Activated naive CD8-positive, alpha-beta T cell (primary cell): ENCODE data around the gene MARCHF7.
A peak's percentile ranks its signal among the peaks of the same experiment; 100 is the strongest.
"Not testable (repeated sequence)": the region's sequence is repeated elsewhere in the genome, so short reads cannot be mapped to it uniquely, and the experiment has no call there.

Experiments
- H3K27ac Mint-ChIP-seq: one replicate; pipeline ENCODE4 v1.8.0; 2021; ENCODE audit warnings: mixed read lengths
- H3K27me3 Mint-ChIP-seq: one replicate; pipeline ENCODE4 v1.8.0; 2021; ENCODE audit warnings: mixed read lengths
- H3K36me3 Mint-ChIP-seq: one replicate; pipeline ENCODE4 v1.8.0; 2021; ENCODE audit warnings: mixed read lengths
- H3K4me1 Mint-ChIP-seq: one replicate; pipeline ENCODE4 v1.8.0; 2021; ENCODE audit warnings: low read depth, mixed read lengths
- H3K4me3 Mint-ChIP-seq: one replicate; pipeline ENCODE4 v1.8.0; 2021; ENCODE audit warnings: mild to moderate bottlenecking, mixed read lengths
- H3K9me3 Mint-ChIP-seq: one replicate; pipeline ENCODE4 v1.8.0; 2021; ENCODE audit warnings: low read depth, mixed read lengths

Gene MARCHF7

GRCh38 chr2:159712143-159712928 is at the start of gene MARCHF7:
Gene MARCHF7 (plus strand): TSS chr2:159712506. CDS start chr2:159729023, 16,517 bp downstream.
- no peaks in the 10 kb centered on the region for H3K9me3 Mint-ChIP-seq
- H3K4me3 Mint-ChIP-seq: peak within 1 kb of the TSS; percentile 99
- peak within 1 kb of the TSS; percentile 99 for H3K27ac Mint-ChIP-seq
- no peaks in the 10 kb centered on the region for H3K27me3 Mint-ChIP-seq
- peaks cover 11% of the 10 kb centered on the region for H3K36me3 Mint-ChIP-seq
- peaks cover 52% of the 10 kb centered on the region for H3K4me1 Mint-ChIP-seq

- not testable (repeated sequence) for H3K4me1 Mint-ChIP-seq, H3K9me3 Mint-ChIP-seq, H3K27me3 Mint-ChIP-seq, H3K27ac Mint-ChIP-seq, H3K4me3 Mint-ChIP-seq
- peaks cover 17% of the 10 kb centered on the region for H3K36me3 Mint-ChIP-seq
Measured at GRCh38 chr2:159667423-159667822, 44.9 kb upstream of the MARCHF7 start.

GRCh38 chr2:159671047-159671446 is 41.3 kb upstream of the MARCHF7 start:
- H3K4me3 Mint-ChIP-seq: no peak overlapping the region
- H3K27me3 Mint-ChIP-seq: no peaks in the 10 kb centered on the region
- H3K36me3 Mint-ChIP-seq: peaks cover 15% of the 10 kb centered on the region
- H3K9me3 Mint-ChIP-seq: no peaks in the 10 kb centered on the region
- H3K4me1 Mint-ChIP-seq: no peaks in the 10 kb centered on the region
- no peak overlapping the region for H3K27ac Mint-ChIP-seq

- Mint-ChIP-seq H3K4me1 (no peaks in the 10 kb centered on the region), H3K27me3 (no peaks in the 10 kb centered on the region), H3K4me3 (no peak overlapping the region), H3K9me3 (no peaks in the 10 kb centered on the region), H3K36me3 (peaks cover 2% of the 10 kb centered on the region), H3K27ac (no peak overlapping the region)
Measured at GRCh38 chr2:159677654-159678053, 34.7 kb upstream of the MARCHF7 start.

GRCh38 chr2:159680692-159681091 is 31.6 kb upstream of the MARCHF7 start:
- Mint-ChIP-seq H3K9me3 (no peaks in the 10 kb centered on the region), H3K36me3 (no peaks in the 10 kb centered on the region), H3K4me1 (no peaks in the 10 kb centered on the region), H3K27me3 (no peaks in the 10 kb centered on the region), H3K4me3 (no peak overlapping the region), H3K27ac (no peak overlapping the region)

- Mint-ChIP-seq H3K36me3 (no peaks in the 10 kb centered on the region), H3K4me1 (no peaks in the 10 kb centered on the region), H3K9me3 (no peaks in the 10 kb centered on the region), H3K4me3 (no peak overlapping the region), H3K27me3 (no peaks in the 10 kb centered on the region), H3K27ac (no peak overlapping the region)
Measured at GRCh38 chr2:159683817-159684216, 28.5 kb upstream of the MARCHF7 start.

- Mint-ChIP-seq H3K9me3 (no peaks in the 10 kb centered on the region), H3K27me3 (no peaks in the 10 kb centered on the region), H3K4me3 (no peak overlapping the region), H3K27ac (no peak overlapping the region), H3K36me3 (no peaks in the 10 kb centered on the region), H3K4me1 (no peaks in the 10 kb centered on the region)
Measured at GRCh38 chr2:159684796-159685195, 27.5 kb upstream of the MARCHF7 start.

- Mint-ChIP-seq H3K36me3 (peaks cover 10% of the 10 kb centered on the region), H3K27me3 (no peaks in the 10 kb centered on the region), H3K9me3 (peaks cover 10% of the 10 kb centered on the region), H3K27ac (no peak overlapping the region), H3K4me3 (no peak overlapping the region), H3K4me1 (no peaks in the 10 kb centered on the region)
Measured at GRCh38 chr2:159694500-159695040, 17.7 kb upstream of the MARCHF7 start.

GRCh38 chr2:159695795-159696448 is 16.4 kb upstream of the MARCHF7 start:
- Mint-ChIP-seq H3K27me3 (no peaks in the 10 kb centered on the region), H3K36me3 (peaks cover 17% of the 10 kb centered on the region), H3K9me3 (peaks cover 10% of the 10 kb centered on the region), H3K4me3 (no peak overlapping the region), H3K27ac (no peak overlapping the region), H3K4me1 (no peaks in the 10 kb centered on the region)

GRCh38 chr2:159703491-159703890 is 8.8 kb upstream of the MARCHF7 start:
- Mint-ChIP-seq H3K27ac (no peak overlapping the region), H3K36me3 (peaks cover 10% of the 10 kb centered on the region), H3K9me3 (no peaks in the 10 kb centered on the region), H3K4me3 (no peak overlapping the region), H3K4me1 (peaks cover 2% of the 10 kb centered on the region), H3K27me3 (no peaks in the 10 kb centered on the region)

- peaks cover 2% of the 10 kb centered on the region for H3K36me3 Mint-ChIP-seq
- H3K27ac Mint-ChIP-seq: no peak overlapping the region
Measured at GRCh38 chr2:159706385-159706980, 5.8 kb upstream of the MARCHF7 start.

GRCh38 chr2:159708066-159708760 is 4.1 kb upstream of the MARCHF7 start:
- Mint-ChIP-seq H3K36me3 (peaks cover 2% of the 10 kb centered on the region), H3K27me3 (no peaks in the 10 kb centered on the region), H3K4me3 (no peak overlapping the region), H3K9me3 (no peaks in the 10 kb centered on the region), H3K27ac (no peak overlapping the region), H3K4me1 (peaks cover 16% of the 10 kb centered on the region)

More at GRCh38 chr2:159706385-159706980, 5.8 kb upstream of the MARCHF7 start:
- no peaks in the 10 kb centered on the region for H3K9me3 Mint-ChIP-seq
- H3K4me1 Mint-ChIP-seq: peaks cover 10% of the 10 kb centered on the region
- no peak overlapping the region for H3K4me3 Mint-ChIP-seq
- H3K27me3 Mint-ChIP-seq: no peaks in the 10 kb centered on the region

- Mint-ChIP-seq H3K27ac (no peak overlapping the region), H3K9me3 (no peaks in the 10 kb centered on the region), H3K36me3 (peaks cover 4% of the 10 kb centered on the region), H3K4me3 (peak overlapping the region; percentile 13), H3K4me1 (peaks cover 40% of the 10 kb centered on the region), H3K27me3 (no peaks in the 10 kb centered on the region)
Measured at GRCh38 chr2:159710601-159711180, 1.6 kb upstream of the MARCHF7 start.

GRCh38 chr2:159711562-159712142 is 654 bp upstream of the MARCHF7 start:
- Mint-ChIP-seq H3K36me3 (peaks cover 5% of the 10 kb centered on the region), H3K4me3 (peak overlapping the region; percentile 89), H3K27ac (peak overlapping the region; percentile 91), H3K27me3 (no peaks in the 10 kb centered on the region), H3K9me3 (no peaks in the 10 kb centered on the region), H3K4me1 (peaks cover 45% of the 10 kb centered on the region)
